ENCODE results near the gene STARD5. TPM values are rescaled to one million over a fixed set of nuclear protein-coding genes. Genes with fewer than 3 reads are reported as not detected.

The STARD5 gene
- total RNA-seq, 3 donors from 2014 or later (not counting 1 experiment from before 2014, with no cell fraction given) = 4.7 to 6.6 (median 6.3) TPM

- ATAC-seq (no peak), DNase-seq (no peak)
- Mint-ChIP-seq H3K27ac (no peak overlapping the region), H3K9me3 (no peaks in the 10 kb centered on the region), H3K36me3 (no peaks in the 10 kb centered on the region), H3K4me3 (no peak overlapping the region), H3K4me1 (no peaks in the 10 kb centered on the region), H3K27me3 (ENCODE audit: low read depth in 2 of 2) (no peaks in the 10 kb centered on the region)
- Histone ChIP-seq H3K36me3 (ENCODE audit: control insufficient read depth, insufficient read depth, low read length) (no peaks in the 10 kb centered on the region), H3K27ac (ENCODE audit: low read length) (no peak overlapping the region), H3K4me1 (ENCODE audit: control insufficient read depth, insufficient read depth, low read length) (no peaks in the 10 kb centered on the region), H3K4me3 (ENCODE audit: low read length) (no peak overlapping the region), H3K9me3 (ENCODE audit: control insufficient read depth, insufficient read depth, low read length) (no peaks in the 10 kb centered on the region), H3K27me3 (ENCODE audit: control insufficient read depth, insufficient read depth, low read length) (no peaks in the 10 kb centered on the region)
- TF ChIP-seq CTCF (IDR thresholded peaks at IDR 0.05) = no peak
- intact Hi-C loops (cut with micrococcal nuclease) = no loop called here
- 87% methylated on average over 5 of the region's 5 CpGs for WGBS (ENCODE audit: insufficient coverage)
Observed at GRCh38 chr15:81330366-81331090, 6.6 kb upstream of the STARD5 start.

- H3K27me3 Mint-ChIP-seq (ENCODE audit: low read depth in 2 of 2) = no peaks in the 10 kb centered on the region
- no peak overlapping the region for H3K27ac ChIP-seq (ENCODE audit: low read length)
- peaks cover 4 to 5% of the 10 kb centered on the region in 2 donors for H3K4me1 Mint-ChIP-seq
- no peak overlapping the region for H3K4me3 Mint-ChIP-seq
- no peaks in the 10 kb centered on the region for H3K36me3 ChIP-seq (ENCODE audit: control insufficient read depth, insufficient read depth, low read length)
- no peaks in the 10 kb centered on the region for H3K9me3 ChIP-seq (ENCODE audit: control insufficient read depth, insufficient read depth, low read length)
- no peak overlapping the region for H3K27ac Mint-ChIP-seq
- no peak overlapping the region for H3K4me3 ChIP-seq (ENCODE audit: low read length)
- 92% methylated on average over 2 of the region's 2 CpGs for WGBS (ENCODE audit: insufficient coverage)
- TF ChIP-seq CTCF (IDR thresholded peaks at IDR 0.05) = no peak
- no peaks in the 10 kb centered on the region for H3K9me3 Mint-ChIP-seq
- peaks cover 6% of the 10 kb centered on the region for H3K4me1 ChIP-seq (ENCODE audit: control insufficient read depth, insufficient read depth, low read length)
- intact Hi-C loops (cut with micrococcal nuclease) = no loop called here
- H3K27me3 ChIP-seq (ENCODE audit: control insufficient read depth, insufficient read depth, low read length) = no peaks in the 10 kb centered on the region
- no peaks in the 10 kb centered on the region for H3K36me3 Mint-ChIP-seq
- ATAC-seq = no peak
- no peak for DNase-seq
Observed at GRCh38 chr15:81329446-81329845, 5.5 kb upstream of the STARD5 start.

- TF ChIP-seq CTCF (IDR thresholded peaks at IDR 0.05) = no peak
- Histone ChIP-seq H3K4me3 (ENCODE audit: low read length) (no peak overlapping the region), H3K9me3 (ENCODE audit: control insufficient read depth, insufficient read depth, low read length) (no peaks in the 10 kb centered on the region), H3K27ac (ENCODE audit: low read length) (no peak overlapping the region), H3K4me1 (ENCODE audit: control insufficient read depth, insufficient read depth, low read length) (peaks cover 14% of the 10 kb centered on the region), H3K27me3 (ENCODE audit: control insufficient read depth, insufficient read depth, low read length) (no peaks in the 10 kb centered on the region), H3K36me3 (ENCODE audit: control insufficient read depth, insufficient read depth, low read length) (no peaks in the 10 kb centered on the region)
- Mint-ChIP-seq H3K9me3 (no peaks in the 10 kb centered on the region), H3K27me3 (ENCODE audit: low read depth in 2 of 2) (no peaks in the 10 kb centered on the region), H3K4me1 (peaks cover 17 to 18% of the 10 kb centered on the region in 2 donors), H3K27ac (no peak overlapping the region), H3K36me3 (no peaks in the 10 kb centered on the region), H3K4me3 (no peak overlapping the region)
- ATAC-seq = no peak
- no peak for DNase-seq
- WGBS (ENCODE audit: insufficient coverage) = 75% methylated on average over 3 of the region's 3 CpGs
- intact Hi-C loops (cut with micrococcal nuclease) = no loop called here
Observed at GRCh38 chr15:81327516-81327915, 3.6 kb upstream of the STARD5 start.

Data from natural killer cell (primary cell).